ENCODE results near the gene GNB4. TPM values are rescaled to one million over a fixed set of nuclear protein-coding genes. Genes with fewer than 3 reads are reported as not detected.

Gene GNB4
- polyA plus RNA-seq, 1 donor from 2014 or later = 42.8 TPM

GRCh38 chr3:179401561-179401960, 49.7 kb downstream of the GNB4 start:
- H2AFZ ChIP-seq (ENCODE audit: low read depth, low read length) = no peak overlapping the region

GRCh38 chr3:179398574-179399231, 52.6 kb downstream of the GNB4 start:
- H3K9me2 ChIP-seq (ENCODE audit: insufficient read depth, low read length) = no peaks in the 10 kb centered on the region
- H3K36me3 ChIP-seq (ENCODE audit: insufficient read depth, low read length) = no peaks in the 10 kb centered on the region
- H4K20me1 ChIP-seq (ENCODE audit: insufficient read depth) = no peaks in the 10 kb centered on the region
- H3K4me3 ChIP-seq (ENCODE audit: low read length) = no peak overlapping the region
- no peaks in the 10 kb centered on the region for H3K9me3 ChIP-seq (ENCODE audit: low read length)
- no peak overlapping the region for H3K9ac ChIP-seq (ENCODE audit: low read length)
- H2AFZ ChIP-seq (ENCODE audit: low read depth, low read length) = no peak overlapping the region
- H3K27ac ChIP-seq (ENCODE audit: low read length) = no peak overlapping the region
- H3F3A ChIP-seq (ENCODE audit: insufficient read depth, low read length, poor library complexity, severe bottlenecking) = no peaks in the 10 kb centered on the region
- H3K4me2 ChIP-seq (ENCODE audit: low read length) = no peak overlapping the region
- H3K79me2 ChIP-seq (replicated peaks; ENCODE audit: insufficient read depth, low read length) = no peaks in the 10 kb centered on the region
- no peaks in the 10 kb centered on the region for H3K27me3 ChIP-seq (ENCODE audit: insufficient read depth, low read depth, low read length)
- TF ChIP-seq TAF1 (IDR thresholded peaks at IDR 0.05; ENCODE audit: low read depth) (no peak), MXI1 (conservative IDR thresholded peaks at IDR 0.05; ENCODE audit: poor library complexity, severe bottlenecking) (no peak), EP300 (conservative IDR thresholded peaks at IDR 0.05; ENCODE audit: poor library complexity, severe bottlenecking) (no peak), EZH2 (IDR thresholded peaks at IDR 0.05; ENCODE audit: borderline replicate concordance, insufficient read depth, low read length, poor library complexity, severe bottlenecking) (no peak), REST (IDR thresholded peaks at IDR 0.05; ENCODE audit: borderline replicate concordance) (no peak), RAD21 (conservative IDR thresholded peaks at IDR 0.05) (no peak), POLR2AphosphoS5 (IDR thresholded peaks at IDR 0.05) (no peak)

More at GRCh38 chr3:179401561-179401960, 49.7 kb downstream of the GNB4 start:
- H3K9me2 ChIP-seq (ENCODE audit: insufficient read depth, low read length) = no peaks in the 10 kb centered on the region
- no peak overlapping the region for H3K27ac ChIP-seq (ENCODE audit: low read length)
- no peak overlapping the region for H3K4me2 ChIP-seq (ENCODE audit: low read length)
- no peak overlapping the region for H3K4me3 ChIP-seq (ENCODE audit: low read length)
- no peak overlapping the region for H3K9ac ChIP-seq (ENCODE audit: low read length)
- H3K36me3 ChIP-seq (ENCODE audit: insufficient read depth, low read length) = no peaks in the 10 kb centered on the region
- no peaks in the 10 kb centered on the region for H3K79me2 ChIP-seq (replicated peaks; ENCODE audit: insufficient read depth, low read length)
- no peaks in the 10 kb centered on the region for H3F3A ChIP-seq (ENCODE audit: insufficient read depth, low read length, poor library complexity, severe bottlenecking)
- H3K27me3 ChIP-seq (ENCODE audit: insufficient read depth, low read depth, low read length) = no peaks in the 10 kb centered on the region
- no peaks in the 10 kb centered on the region for H3K9me3 ChIP-seq (ENCODE audit: low read length)
- no peak for TF ChIP-seq REST (IDR thresholded peaks at IDR 0.05; ENCODE audit: borderline replicate concordance)
- TF ChIP-seq SMC3 (conservative IDR thresholded peaks at IDR 0.05; ENCODE audit: poor library complexity) = no peak
- TF ChIP-seq RAD21 (conservative IDR thresholded peaks at IDR 0.05) = no peak
- TF ChIP-seq TAF1 (IDR thresholded peaks at IDR 0.05; ENCODE audit: low read depth) = no peak
- TF ChIP-seq EP300 (conservative IDR thresholded peaks at IDR 0.05; ENCODE audit: poor library complexity, severe bottlenecking) = no peak
- TF ChIP-seq CTCF (IDR thresholded peaks at IDR 0.05; ENCODE audit: poor library complexity, severe bottlenecking) = no peak
- no peak for TF ChIP-seq POLR2AphosphoS5 (IDR thresholded peaks at IDR 0.05)
- no peak for TF ChIP-seq EZH2 (IDR thresholded peaks at IDR 0.05; ENCODE audit: borderline replicate concordance, insufficient read depth, low read length, poor library complexity, severe bottlenecking)
- no peak for TF ChIP-seq MXI1 (conservative IDR thresholded peaks at IDR 0.05; ENCODE audit: poor library complexity, severe bottlenecking)
- no peaks in the 10 kb centered on the region for H4K20me1 ChIP-seq (ENCODE audit: insufficient read depth)
